Measurements from ENCODE around the gene HBM. TPM values are rescaled to one million over a fixed set of nuclear protein-coding genes. Genes with fewer than 3 reads are reported as not detected.
"Not testable (repeated sequence)": the region's sequence is repeated elsewhere in the genome, so short reads cannot be mapped to it uniquely, and the experiment has no call there.

HBM gene
- total RNA-seq, 8 experiments from 2014 or later, result not detected

GRCh38 chr16:185691-186090 lies 19.9 kb downstream of the HBM start:
- H3K27ac ChIP-seq, result no peak overlapping the region
- H3K4me1 ChIP-seq (replicated peaks in 1 of 2), result peaks cover 0 to 5% of the 10 kb centered on the region in 2 donors
- no peak overlapping the region for H3K4me3 ChIP-seq
- no peak for ATAC-seq (replicated peaks in 6 of 8)
- in situ Hi-C loops (cut with MboI; ENCODE audit: low pct_unique_long_range_greater_than_20kb in 2 of 9, low sequenced_read_pairs in 9 of 9, unreplicated experiment in 9 of 9), result no loop called here
- 0 to 100% (median 67%) methylated on average over 1 of the region's 11 CpGs; no CpG with 5 or more reads in 4 of the 10 experiments for WGBS, 10 experiments

- Histone ChIP-seq H3K27ac (no peak overlapping the region), H3K4me1 (replicated peaks in 1 of 2) (no peaks in the 10 kb centered on the region), H3K4me3 (no peak overlapping the region)
- no peak for ATAC-seq (replicated peaks in 6 of 8)
- 94 to 100% (median 98%) methylated on average over 1 to 5 of the region's 8 CpGs; no CpG with 5 or more reads in 6 of the 10 experiments for WGBS, 10 experiments
- in situ Hi-C loops (cut with MboI; ENCODE audit: low pct_unique_long_range_greater_than_20kb in 2 of 9, low sequenced_read_pairs in 9 of 9, unreplicated experiment in 9 of 9), result no loop called here
These were observed 21.6 kb downstream of the HBM start for GRCh38 chr16:187330-187729.

- no peak for ATAC-seq (replicated peaks in 6 of 8)
- in situ Hi-C loops (cut with MboI; ENCODE audit: low pct_unique_long_range_greater_than_20kb in 2 of 9, low sequenced_read_pairs in 9 of 9, unreplicated experiment in 9 of 9), result no loop called here
- Histone ChIP-seq H3K4me1 (replicated peaks in 1 of 2) (no peaks in the 10 kb centered on the region), H3K4me3 (no peak overlapping the region), H3K27ac (no peak overlapping the region)
- 70 to 100% (median 93%) methylated on average over 2 to 5 of the region's 8 CpGs; no CpG with 5 or more reads in 3 of the 10 experiments for WGBS, 10 experiments
These were observed 22.9 kb downstream of the HBM start for GRCh38 chr16:188674-189073.

- WGBS, 10 experiments, result 96 to 100% (median 100%) methylated on average over 1 to 14 of the region's 34 CpGs; no CpG with 5 or more reads in 3 of the 10 experiments
- in situ Hi-C loops (cut with MboI; ENCODE audit: low pct_unique_long_range_greater_than_20kb in 2 of 9, low sequenced_read_pairs in 9 of 9, unreplicated experiment in 9 of 9), result no loop called here
- Histone ChIP-seq H3K4me1 (replicated peaks in 1 of 2) (no peaks in the 10 kb centered on the region), H3K4me3 (no peak overlapping the region), H3K27ac (no peak overlapping the region)
- peak in 1 of 8 experiments; percentile 5 for ATAC-seq (replicated peaks in 6 of 8)
These were observed 23.9 kb downstream of the HBM start for GRCh38 chr16:189604-190186.

GRCh38 chr16:191831-192230 lies 26.1 kb downstream of the HBM start:
- 79 to 100% (median 100%) methylated on average over 2 to 4 of the region's 4 CpGs; no CpG with 5 or more reads in 6 of the 10 experiments for WGBS, 10 experiments
- no peak overlapping the region for H3K4me3 ChIP-seq
- in situ Hi-C loops (cut with MboI; ENCODE audit: low pct_unique_long_range_greater_than_20kb in 2 of 9, low sequenced_read_pairs in 9 of 9, unreplicated experiment in 9 of 9), result no loop called here
- no peak overlapping the region for H3K27ac ChIP-seq
- ATAC-seq (replicated peaks in 6 of 8), result peak in 3 of 8 experiments; percentile 20 to 92 (median 72)
- H3K4me1 ChIP-seq (replicated peaks in 1 of 2), result no peaks in the 10 kb centered on the region

GRCh38 chr16:192686-193085 lies 26.9 kb downstream of the HBM start:
- Histone ChIP-seq H3K4me3 (no peak overlapping the region), H3K27ac (no peak overlapping the region), H3K4me1 (replicated peaks in 1 of 2) (no peaks in the 10 kb centered on the region)
- 88 to 100% (median 96%) methylated on average over 2 to 10 of the region's 11 CpGs; no CpG with 5 or more reads in 4 of the 10 experiments for WGBS, 10 experiments
- ATAC-seq (replicated peaks in 6 of 8), result no peak
- in situ Hi-C loops (cut with MboI; ENCODE audit: low pct_unique_long_range_greater_than_20kb in 2 of 9, low sequenced_read_pairs in 9 of 9, unreplicated experiment in 9 of 9), result no loop called here

DNA sequence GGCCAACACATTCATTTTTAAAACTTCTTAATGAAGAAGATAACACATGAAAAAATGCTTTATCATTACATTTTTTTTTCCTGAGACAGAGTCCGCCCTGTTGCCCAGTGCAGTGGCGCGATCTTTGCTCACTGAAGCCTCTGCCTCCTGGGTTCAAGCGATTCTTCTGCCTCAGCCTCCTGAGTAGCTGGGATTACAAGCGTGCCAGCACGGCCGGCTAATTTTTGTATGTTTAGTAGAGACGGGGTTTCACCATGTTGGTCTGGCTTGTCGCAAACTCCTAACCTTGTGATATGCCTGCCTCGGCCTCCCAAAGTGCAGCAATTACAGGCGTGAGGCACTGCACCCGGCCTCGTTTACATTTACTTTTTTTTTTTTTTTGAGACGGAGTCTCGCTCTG lies 27.7 kb downstream of the HBM start:
- WGBS, 10 experiments, result 81 to 100% (median 95%) methylated on average over 2 to 8 of the region's 15 CpGs; no CpG with 5 or more reads in 3 of the 10 experiments
- H3K27ac ChIP-seq, result no peak overlapping the region
- ATAC-seq (replicated peaks in 6 of 8), result no peak
- no peak overlapping the region for H3K4me3 ChIP-seq
- in situ Hi-C loops (cut with MboI; ENCODE audit: low pct_unique_long_range_greater_than_20kb in 2 of 9, low sequenced_read_pairs in 9 of 9, unreplicated experiment in 9 of 9), result no loop called here
- no peaks in the 10 kb centered on the region for H3K4me1 ChIP-seq (replicated peaks in 1 of 2)

DNA sequence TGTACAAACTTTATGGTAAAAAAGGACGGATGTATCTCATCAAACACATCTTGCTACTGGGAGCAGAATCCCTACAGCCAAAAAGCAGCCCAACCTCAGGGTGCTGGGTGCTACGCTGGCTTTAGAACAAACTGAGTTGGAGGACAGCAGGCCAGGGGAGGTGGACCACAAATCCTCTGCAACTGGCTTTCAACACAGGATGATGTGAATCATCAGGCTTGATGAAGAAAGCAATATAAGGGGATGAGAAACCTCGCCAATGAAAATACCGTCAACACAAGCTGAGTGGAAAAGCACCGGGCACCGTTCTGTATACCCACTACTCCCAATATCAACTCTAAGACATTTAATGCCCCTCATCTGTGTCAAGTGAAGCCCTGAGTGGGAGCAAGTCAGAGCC lies 28.7 kb downstream of the HBM start:
- 96 to 100% (median 100%) methylated on average over 1 to 5 of the region's 6 CpGs; no CpG with 5 or more reads in 5 of the 10 experiments for WGBS, 10 experiments
- in situ Hi-C loops (cut with MboI; ENCODE audit: low pct_unique_long_range_greater_than_20kb in 2 of 9, low sequenced_read_pairs in 9 of 9, unreplicated experiment in 9 of 9), result no loop called here
- no peak for ATAC-seq (replicated peaks in 6 of 8)
- Histone ChIP-seq H3K4me1 (replicated peaks in 1 of 2) (no peaks in the 10 kb centered on the region), H3K27ac (no peak overlapping the region), H3K4me3 (no peak overlapping the region)

GRCh38 chr16:200388-200787 lies 34.6 kb downstream of the HBM start:
- Histone ChIP-seq H3K27ac (no peak overlapping the region), H3K4me3 (no peak overlapping the region), H3K4me1 (replicated peaks in 1 of 2) (no peaks in the 10 kb centered on the region)
- in situ Hi-C loops (cut with MboI; ENCODE audit: low pct_unique_long_range_greater_than_20kb in 2 of 9, low sequenced_read_pairs in 9 of 9, unreplicated experiment in 9 of 9), result no loop called here
- 80 to 100% (median 100%) methylated on average over 1 of the region's 5 CpGs; no CpG with 5 or more reads in 7 of the 10 experiments for WGBS, 10 experiments
- ATAC-seq (replicated peaks in 6 of 8), result peak in 5 of 8 experiments; percentile 22 to 84 (median 35)

DNA sequence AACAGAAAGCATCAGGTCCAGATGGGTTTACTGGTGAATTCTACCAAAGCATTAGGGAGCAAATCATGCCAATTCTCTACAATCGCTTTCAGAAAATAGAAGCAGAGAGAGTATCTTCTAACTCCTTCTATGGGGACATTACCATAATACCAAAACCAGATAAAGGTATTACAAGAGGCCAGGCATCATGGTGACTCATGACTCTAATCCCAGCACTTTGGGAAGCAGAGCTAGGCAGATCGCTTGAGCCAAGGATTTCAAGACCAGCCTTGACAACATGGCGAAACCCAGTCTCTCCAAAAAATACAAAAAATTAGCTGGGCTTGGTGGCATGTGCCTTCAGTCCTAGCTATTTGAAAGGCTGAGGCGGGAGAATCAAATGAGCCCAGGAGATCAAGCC lies 37.5 kb downstream of the HBM start:
- no peaks in the 10 kb centered on the region for H3K4me1 ChIP-seq (replicated peaks in 1 of 2)
- H3K27ac ChIP-seq, result no peak overlapping the region
- ATAC-seq (replicated peaks in 6 of 8), result no peak
- in situ Hi-C loops (cut with MboI; ENCODE audit: low pct_unique_long_range_greater_than_20kb in 2 of 9, low sequenced_read_pairs in 9 of 9, unreplicated experiment in 9 of 9), result no loop called here
- 100% methylated on average over 1 to 4 of the region's 4 CpGs; no CpG with 5 or more reads in 5 of the 10 experiments for WGBS, 10 experiments
- H3K4me3 ChIP-seq, result no peak overlapping the region

- H3K27ac ChIP-seq; ATAC-seq (replicated peaks in 6 of 8); H3K4me3 ChIP-seq; in situ Hi-C loops (cut with MboI; ENCODE audit: low pct_unique_long_range_greater_than_20kb in 2 of 9, low sequenced_read_pairs in 9 of 9, unreplicated experiment in 9 of 9); H3K4me1 ChIP-seq (replicated peaks in 1 of 2): not testable (repeated sequence)
- 76 to 100% (median 98%) methylated on average over 1 to 5 of the region's 9 CpGs; no CpG with 5 or more reads in 2 of the 10 experiments for WGBS, 10 experiments
These were observed 38.3 kb downstream of the HBM start for GRCh38 chr16:204046-204445.

DNA sequence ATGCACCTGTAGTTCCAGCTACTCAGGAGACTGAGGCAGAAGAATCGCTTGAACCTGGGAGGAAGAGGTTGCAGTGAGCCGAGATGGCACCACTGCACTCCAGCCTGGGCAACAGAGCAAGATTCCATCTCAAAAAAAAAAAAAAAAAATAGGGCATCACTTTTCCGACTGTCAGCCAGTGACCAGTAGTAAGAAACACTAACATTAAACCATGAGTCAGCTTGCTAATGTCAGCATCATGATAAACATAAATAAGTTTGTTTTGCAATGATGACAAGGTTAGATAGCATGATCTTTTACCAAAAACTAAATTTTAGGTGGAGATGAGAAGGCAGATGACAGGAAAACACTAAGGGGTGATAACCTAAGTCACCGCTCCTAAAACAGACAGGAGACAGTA lies 43.6 kb downstream of the HBM start:
- H3K4me1 ChIP-seq (replicated peaks in 1 of 2); in situ Hi-C loops (cut with MboI; ENCODE audit: low pct_unique_long_range_greater_than_20kb in 2 of 9, low sequenced_read_pairs in 9 of 9, unreplicated experiment in 9 of 9); H3K27ac ChIP-seq; H3K4me3 ChIP-seq: not testable (repeated sequence)
- 80 to 100% (median 98%) methylated on average over 1 to 4 of the region's 4 CpGs; no CpG with 5 or more reads in 4 of the 10 experiments for WGBS, 10 experiments
- peak in 1 of 8 experiments; percentile 34 for ATAC-seq (replicated peaks in 6 of 8)

DNA sequence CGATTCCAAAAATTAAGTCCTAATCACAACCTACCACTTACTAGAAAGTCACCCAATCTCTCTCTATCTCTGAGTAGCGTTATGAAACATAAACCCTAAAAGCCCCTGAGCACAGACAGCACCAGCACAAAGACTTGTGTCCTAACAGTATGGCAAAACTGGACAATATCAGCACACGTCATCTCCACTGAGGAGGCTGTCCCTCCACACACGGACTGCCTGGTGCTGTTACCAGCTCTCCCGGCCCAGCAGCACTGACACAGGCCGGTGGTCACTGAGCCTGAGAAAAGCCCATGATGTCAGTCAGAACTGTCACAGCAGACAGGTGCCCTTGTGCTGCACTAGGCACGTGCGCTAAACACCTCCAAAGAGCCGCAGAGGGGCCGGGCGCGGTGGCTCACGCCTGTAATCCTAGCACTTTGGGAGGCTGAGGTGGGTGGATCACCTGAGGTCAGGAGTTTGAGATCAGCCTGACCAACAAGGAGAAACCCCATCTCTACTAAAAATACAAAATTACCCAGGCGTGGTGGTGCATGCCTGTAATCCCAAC lies 45.9 kb downstream of the HBM start:
- not testable (repeated sequence) for ATAC-seq (replicated peaks in 6 of 8)

GRCh38 chr16:212999-213398 lies 47.2 kb downstream of the HBM start:
- in situ Hi-C loops (cut with MboI; ENCODE audit: low pct_unique_long_range_greater_than_20kb in 2 of 9, low sequenced_read_pairs in 9 of 9, unreplicated experiment in 9 of 9), result no loop called here

More for the DNA sequence above, 45.9 kb downstream of the HBM start:
- in situ Hi-C loops (cut with MboI; ENCODE audit: low pct_unique_long_range_greater_than_20kb in 2 of 9, low sequenced_read_pairs in 9 of 9, unreplicated experiment in 9 of 9); H3K4me1 ChIP-seq (replicated peaks in 1 of 2); H3K27ac ChIP-seq; H3K4me3 ChIP-seq: not testable (repeated sequence)
- WGBS, 10 experiments, result 67 to 100% (median 97%) methylated on average over 1 to 7 of the region's 14 CpGs; no CpG with 5 or more reads in 4 of the 10 experiments

More at GRCh38 chr16:212999-213398, 47.2 kb downstream of the HBM start:
- no peak overlapping the region for H3K27ac ChIP-seq
- H3K4me1 ChIP-seq (replicated peaks in 1 of 2), result no peaks in the 10 kb centered on the region
- WGBS, 10 experiments, result 90 to 100% (median 100%) methylated on average over 1 to 3 of the region's 3 CpGs; no CpG with 5 or more reads in 6 of the 10 experiments
- no peak for ATAC-seq (replicated peaks in 6 of 8)
- no peak overlapping the region for H3K4me3 ChIP-seq

Measured in motor neuron (in vitro differentiated cells).